C4-2B (cell line): ENCODE results near the gene INTS6.

Experiments used
- H3K27ac ChIP-seq: fragments of 450-650 bp; 2 replicates; pipeline ENCODE4 v1.5.1; 2017
- ZFX ChIP-seq: fragments of 450-650 bp; IDR thresholded peaks from 2 replicates; pipeline ENCODE4 v1.6.1; 2017
- TF ChIP-seq, protein P1 (sequence below): fragments of 450-650 bp; conservative IDR thresholded peaks from 2 replicates; pipeline ENCODE4 v1.5.1; 2017; ENCODE audit warnings: mild to moderate bottlenecking

INTS6 gene, protein sequence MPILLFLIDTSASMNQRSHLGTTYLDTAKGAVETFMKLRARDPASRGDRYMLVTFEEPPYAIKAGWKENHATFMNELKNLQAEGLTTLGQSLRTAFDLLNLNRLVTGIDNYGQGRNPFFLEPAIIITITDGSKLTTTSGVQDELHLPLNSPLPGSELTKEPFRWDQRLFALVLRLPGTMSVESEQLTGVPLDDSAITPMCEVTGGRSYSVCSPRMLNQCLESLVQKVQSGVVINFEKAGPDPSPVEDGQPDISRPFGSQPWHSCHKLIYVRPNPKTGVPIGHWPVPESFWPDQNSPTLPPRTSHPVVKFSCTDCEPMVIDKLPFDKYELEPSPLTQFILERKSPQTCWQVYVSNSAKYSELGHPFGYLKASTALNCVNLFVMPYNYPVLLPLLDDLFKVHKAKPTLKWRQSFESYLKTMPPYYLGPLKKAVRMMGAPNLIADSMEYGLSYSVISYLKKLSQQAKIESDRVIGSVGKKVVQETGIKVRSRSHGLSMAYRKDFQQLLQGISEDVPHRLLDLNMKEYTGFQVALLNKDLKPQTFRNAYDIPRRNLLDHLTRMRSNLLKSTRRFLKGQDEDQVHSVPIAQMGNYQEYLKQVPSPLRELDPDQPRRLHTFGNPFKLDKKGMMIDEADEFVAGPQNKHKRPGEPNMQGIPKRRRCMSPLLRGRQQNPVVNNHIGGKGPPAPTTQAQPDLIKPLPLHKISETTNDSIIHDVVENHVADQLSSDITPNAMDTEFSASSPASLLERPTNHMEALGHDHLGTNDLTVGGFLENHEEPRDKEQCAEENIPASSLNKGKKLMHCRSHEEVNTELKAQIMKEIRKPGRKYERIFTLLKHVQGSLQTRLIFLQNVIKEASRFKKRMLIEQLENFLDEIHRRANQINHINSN

DNA sequence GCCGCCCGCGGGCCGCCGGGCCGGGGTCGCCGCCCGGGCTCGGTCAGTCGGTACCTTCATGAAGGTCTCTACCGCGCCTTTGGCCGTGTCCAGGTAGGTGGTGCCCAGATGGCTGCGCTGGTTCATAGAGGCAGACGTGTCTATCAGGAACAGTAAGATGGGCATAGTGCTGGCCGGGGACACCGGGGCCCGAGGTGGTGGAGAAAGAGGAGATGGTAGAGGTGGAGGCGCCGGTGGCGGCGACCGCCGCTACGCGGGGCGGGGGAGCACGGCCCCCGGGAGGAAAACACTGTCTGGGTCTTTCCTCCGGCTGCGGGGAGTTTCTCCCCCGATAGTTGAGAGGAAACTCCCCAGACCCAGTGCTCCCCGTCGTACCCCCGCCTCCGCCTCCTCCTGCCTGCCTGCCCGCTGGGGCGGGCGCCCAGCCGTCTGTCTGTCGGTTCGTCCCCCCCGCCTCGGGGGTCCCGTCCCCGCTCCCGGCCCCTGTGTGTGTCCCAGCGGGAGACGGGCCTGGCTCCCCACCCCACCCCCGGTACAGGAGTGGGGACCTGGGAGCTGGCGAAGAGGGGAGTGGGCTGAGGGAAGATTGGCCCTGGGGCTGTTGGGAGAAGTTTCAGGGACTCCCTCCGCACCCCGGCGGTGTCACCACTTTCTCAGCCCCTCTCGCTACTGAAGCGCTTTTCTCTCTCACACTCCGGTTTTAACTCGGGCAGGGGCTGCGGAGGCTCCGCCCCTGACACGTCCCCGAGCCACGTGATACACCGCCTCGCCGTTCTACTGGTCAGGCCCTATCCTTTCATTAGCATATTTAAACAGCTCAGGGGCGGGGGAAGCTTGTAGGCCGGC, at the start of gene INTS6:
TSS of gene INTS6 (minus strand) at position 676 of the 846 bp plus-strand sequence. CDS start at position 165, 511 bp downstream.
- peak within 1 kb of the TSS; percentile 96 for H3K27ac ChIP-seq
- TF ChIP-seq ZFX: no peak
- TF ChIP-seq, protein P1, sequence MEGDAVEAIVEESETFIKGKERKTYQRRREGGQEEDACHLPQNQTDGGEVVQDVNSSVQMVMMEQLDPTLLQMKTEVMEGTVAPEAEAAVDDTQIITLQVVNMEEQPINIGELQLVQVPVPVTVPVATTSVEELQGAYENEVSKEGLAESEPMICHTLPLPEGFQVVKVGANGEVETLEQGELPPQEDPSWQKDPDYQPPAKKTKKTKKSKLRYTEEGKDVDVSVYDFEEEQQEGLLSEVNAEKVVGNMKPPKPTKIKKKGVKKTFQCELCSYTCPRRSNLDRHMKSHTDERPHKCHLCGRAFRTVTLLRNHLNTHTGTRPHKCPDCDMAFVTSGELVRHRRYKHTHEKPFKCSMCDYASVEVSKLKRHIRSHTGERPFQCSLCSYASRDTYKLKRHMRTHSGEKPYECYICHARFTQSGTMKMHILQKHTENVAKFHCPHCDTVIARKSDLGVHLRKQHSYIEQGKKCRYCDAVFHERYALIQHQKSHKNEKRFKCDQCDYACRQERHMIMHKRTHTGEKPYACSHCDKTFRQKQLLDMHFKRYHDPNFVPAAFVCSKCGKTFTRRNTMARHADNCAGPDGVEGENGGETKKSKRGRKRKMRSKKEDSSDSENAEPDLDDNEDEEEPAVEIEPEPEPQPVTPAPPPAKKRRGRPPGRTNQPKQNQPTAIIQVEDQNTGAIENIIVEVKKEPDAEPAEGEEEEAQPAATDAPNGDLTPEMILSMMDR: no peak

DNA sequence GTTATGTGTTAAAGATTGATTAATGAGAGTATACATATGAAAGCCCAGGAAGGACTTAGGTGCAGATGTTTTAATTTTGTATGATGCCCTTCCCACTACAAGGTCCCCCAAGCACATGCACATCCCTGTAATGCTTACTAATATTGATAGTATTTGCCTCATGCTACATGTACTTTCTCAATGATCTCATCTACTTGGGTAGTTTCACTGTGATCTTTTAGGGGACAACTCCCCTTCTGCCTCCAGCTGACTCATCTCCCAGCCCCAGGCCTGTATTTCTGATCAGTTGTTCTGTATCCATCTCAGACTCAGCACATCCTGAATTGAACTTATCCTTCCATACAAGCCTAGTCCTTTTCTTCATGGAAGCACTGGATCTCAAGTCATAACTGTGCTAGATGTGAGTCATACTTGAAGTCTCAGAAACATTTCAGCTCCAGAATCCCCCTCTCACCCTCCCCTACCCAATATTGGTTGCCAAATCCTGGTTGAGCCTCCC, 49.4 kb upstream of the INTS6 start:
- H3K27ac ChIP-seq: no peak overlapping the region
- TF ChIP-seq, protein P1: no peak
- no peak for TF ChIP-seq ZFX

DNA sequence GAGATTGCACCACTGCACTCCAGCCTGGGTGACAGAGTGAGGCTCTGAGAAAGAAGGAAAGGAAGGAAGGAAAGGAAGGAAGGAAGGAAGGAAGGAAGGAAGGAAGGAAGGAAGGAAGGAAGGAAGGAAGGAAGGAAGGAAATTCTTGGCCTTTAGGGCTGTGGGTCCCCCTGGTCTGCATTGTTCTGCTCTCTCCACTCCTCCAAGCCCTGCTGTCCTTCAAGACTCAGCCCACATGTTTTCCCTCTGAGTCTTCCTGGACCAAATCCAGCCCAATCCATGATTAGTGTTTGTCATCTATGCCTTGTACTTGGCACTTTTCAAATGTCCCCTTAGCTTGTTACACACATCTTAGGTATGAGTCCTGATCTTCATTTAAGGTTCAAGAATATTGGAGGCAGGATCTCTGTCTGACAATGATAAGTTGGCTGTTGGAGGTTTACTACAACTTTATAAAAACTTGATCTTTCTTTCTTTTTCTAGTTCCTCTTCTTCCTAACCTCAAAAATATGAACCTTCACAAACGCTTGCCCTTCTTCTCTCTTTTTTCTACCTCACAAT, 48.8 kb upstream of the INTS6 start:
- no peak overlapping the region for H3K27ac ChIP-seq
- TF ChIP-seq ZFX: no peak
- TF ChIP-seq, protein P1: no peak

DNA sequence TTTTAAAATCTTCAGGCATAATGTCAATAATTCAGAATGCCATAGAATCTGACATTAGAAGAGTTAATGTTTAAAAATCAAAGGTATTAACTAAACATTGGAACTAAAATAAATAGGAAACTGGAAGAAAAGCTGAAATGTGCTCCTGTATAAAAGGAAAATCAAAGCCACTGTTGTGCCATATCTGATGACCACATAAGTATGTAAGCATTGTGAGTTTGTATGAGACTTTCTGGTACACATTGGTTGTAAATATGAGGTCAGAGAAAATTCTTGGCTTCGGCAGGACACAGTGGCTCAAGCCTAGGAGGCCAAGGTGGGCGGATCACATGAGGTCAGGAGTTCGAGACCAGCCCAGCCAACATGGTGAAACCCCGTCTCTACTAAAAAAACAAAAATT, 48.3 kb upstream of the INTS6 start:
- TF ChIP-seq, protein P1: no peak
- TF ChIP-seq ZFX: no peak
- H3K27ac ChIP-seq: no peak overlapping the region

DNA sequence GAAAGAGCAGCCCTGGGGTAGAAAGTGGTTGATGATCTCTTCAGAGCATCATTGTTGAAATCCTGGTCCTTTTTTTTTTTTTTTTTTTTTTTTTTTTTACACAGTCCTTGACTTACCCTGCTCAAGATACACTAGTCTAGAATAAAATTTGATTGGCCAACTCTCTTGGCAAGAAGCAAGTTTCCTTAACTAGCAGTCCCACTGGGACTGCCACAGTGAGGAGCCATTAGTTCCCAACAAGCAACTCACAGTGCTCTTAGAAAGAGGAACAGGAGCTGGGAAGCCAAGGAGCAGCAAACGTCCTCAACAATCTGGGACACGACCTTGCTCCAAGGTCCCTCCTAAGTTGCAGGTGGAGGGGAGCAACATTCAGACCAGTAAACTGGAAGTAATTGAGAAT, 47.9 kb upstream of the INTS6 start:
- TF ChIP-seq, protein P1: no peak
- no peak for TF ChIP-seq ZFX
- H3K27ac ChIP-seq: no peak overlapping the region

DNA sequence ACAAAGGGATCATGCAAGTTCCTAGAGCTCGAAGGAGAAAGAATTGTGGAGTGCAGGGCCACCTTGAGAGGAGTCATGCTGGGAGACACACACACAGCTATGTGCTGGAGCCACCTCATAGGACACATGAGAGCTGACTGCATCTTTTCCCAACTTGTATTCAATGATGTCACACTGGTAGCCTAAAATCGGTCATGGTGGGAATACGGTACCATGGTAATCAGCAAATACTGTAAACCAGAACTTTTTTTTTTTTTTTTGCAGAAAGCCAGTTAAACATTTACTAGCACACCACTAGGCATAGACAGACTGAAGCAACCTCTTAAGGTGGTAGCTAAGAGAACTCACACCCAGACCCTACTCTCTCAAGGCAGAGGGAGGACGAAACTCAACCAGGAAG, 47.0 kb upstream of the INTS6 start:
- TF ChIP-seq, protein P1: no peak
- no peak for TF ChIP-seq ZFX
- no peak overlapping the region for H3K27ac ChIP-seq
